KOPT-K1 (cell line): ENCODE measurements around the gene CAPS2.

ENCODE experiments used
- H3K27ac ChIP-seq: fragments of 200-600 bp; sonication (generic); 2 replicates; pipeline ENCODE4 v1.5.1; 2016; ENCODE audit warnings: antibody characterized with exemption, mild to moderate bottlenecking, low read depth, low read length; ENCODE audit not compliant: poor library complexity, severe bottlenecking
- H3K36me3 ChIP-seq: fragments of 200-600 bp; sonication (generic); 2 replicates; pipeline ENCODE4 v1.5.1; 2017; ENCODE audit warnings: antibody characterized with exemption, mild to moderate bottlenecking, low read length, moderate library complexity; ENCODE audit not compliant: insufficient read depth
- H3K9me3 ChIP-seq: fragments of 200-600 bp; sonication (generic); 2 replicates; pipeline ENCODE4 v1.5.1; 2017; ENCODE audit warnings: antibody characterized with exemption, low read length, mild to moderate bottlenecking; ENCODE audit not compliant: insufficient read depth, poor library complexity, severe bottlenecking

The CAPS2 gene

GRCh38 chr12:75271576-75271975 lies 58.5 kb downstream of the CAPS2 start:
- H3K9me3 ChIP-seq, result no peaks in the 10 kb centered on the region
- no peak overlapping the region for H3K27ac ChIP-seq
- H3K36me3 ChIP-seq, result no peaks in the 10 kb centered on the region

- Histone ChIP-seq H3K27ac (no peak overlapping the region), H3K9me3 (peaks cover 7% of the 10 kb centered on the region)
Measured at GRCh38 chr12:75270157-75270556, 60.0 kb downstream of the CAPS2 start.

GRCh38 chr12:75269209-75269608 lies 60.9 kb downstream of the CAPS2 start:
- H3K27ac ChIP-seq, result no peak overlapping the region
- H3K36me3 ChIP-seq, result no peaks in the 10 kb centered on the region
- H3K9me3 ChIP-seq, result peaks cover 7% of the 10 kb centered on the region

More at GRCh38 chr12:75270157-75270556, 60.0 kb downstream of the CAPS2 start:
- no peaks in the 10 kb centered on the region for H3K36me3 ChIP-seq

- no peaks in the 10 kb centered on the region for H3K36me3 ChIP-seq
- H3K9me3 ChIP-seq, result peaks cover under 1% of the 10 kb centered on the region
- H3K27ac ChIP-seq, result peak overlapping the region; percentile 42
Measured at GRCh38 chr12:75260316-75260715, 69.8 kb downstream of the CAPS2 start.

- H3K36me3 ChIP-seq, result no peaks in the 10 kb centered on the region
- H3K27ac ChIP-seq, result no peak overlapping the region
- no peaks in the 10 kb centered on the region for H3K9me3 ChIP-seq
Measured at GRCh38 chr12:75259143-75259542, 71.0 kb downstream of the CAPS2 start.

GRCh38 chr12:75257510-75257909 lies 72.6 kb downstream of the CAPS2 start:
- Histone ChIP-seq H3K36me3 (no peaks in the 10 kb centered on the region), H3K27ac (peak overlapping the region; percentile 47), H3K9me3 (peaks cover 9% of the 10 kb centered on the region)

- no peaks in the 10 kb centered on the region for H3K36me3 ChIP-seq
- peaks cover 14% of the 10 kb centered on the region for H3K9me3 ChIP-seq
- H3K27ac ChIP-seq, result no peak overlapping the region
Measured at GRCh38 chr12:75245108-75245507, 85.0 kb downstream of the CAPS2 start.

- no peaks in the 10 kb centered on the region for H3K36me3 ChIP-seq
- peaks cover 25% of the 10 kb centered on the region for H3K9me3 ChIP-seq
- no peak overlapping the region for H3K27ac ChIP-seq
Measured at GRCh38 chr12:75239987-75240386, 90.1 kb downstream of the CAPS2 start.

- no peak overlapping the region for H3K27ac ChIP-seq
- peaks cover 28% of the 10 kb centered on the region for H3K9me3 ChIP-seq
- no peaks in the 10 kb centered on the region for H3K36me3 ChIP-seq
Measured at GRCh38 chr12:75236206-75236605, 93.9 kb downstream of the CAPS2 start.

GRCh38 chr12:75227132-75227531 lies 103.0 kb downstream of the CAPS2 start:
- H3K27ac ChIP-seq, result no peak overlapping the region
- no peaks in the 10 kb centered on the region for H3K36me3 ChIP-seq
- peaks cover 13% of the 10 kb centered on the region for H3K9me3 ChIP-seq
